Measurements from ENCODE around the gene RFT1.

Gene RFT1

DNA sequence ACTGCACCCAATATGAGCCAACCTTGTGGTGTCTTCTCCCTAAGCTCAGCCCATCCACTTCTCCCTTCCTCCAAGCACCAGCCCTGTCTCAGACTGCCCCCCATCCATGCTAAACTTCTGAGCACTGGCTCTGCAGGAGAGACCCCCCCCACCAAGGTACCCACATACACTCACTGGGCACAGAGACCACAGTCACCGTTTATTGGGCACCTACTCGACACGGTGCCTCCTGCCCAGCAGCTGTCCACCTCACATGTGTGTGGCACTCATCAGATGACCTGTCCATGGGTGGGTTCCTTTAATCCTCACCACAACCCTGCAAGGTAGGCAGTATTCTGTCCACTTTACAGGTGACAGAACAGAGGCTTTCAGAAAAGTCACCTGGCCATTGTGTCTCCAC, 62.1 kb downstream of the RFT1 start:
- Histone ChIP-seq H3F3A (ENCODE audit: insufficient read depth, low read length) (no peaks in the 10 kb centered on the region), H2AFZ (ENCODE audit: low read length) (no peak overlapping the region), H3K27ac (ENCODE audit: low read depth, low read length, poor library complexity, severe bottlenecking) (no peak overlapping the region), H3K9me3 (ENCODE audit: low read length) (no peaks in the 10 kb centered on the region), H3K4me1 (ENCODE audit: insufficient read depth, low read length, severe bottlenecking) (peaks cover 15% of the 10 kb centered on the region), H3K79me2 (ENCODE audit: insufficient read depth, low read length) (no peaks in the 10 kb centered on the region), H3K9me2 (ENCODE audit: low read depth, low read length) (no peaks in the 10 kb centered on the region), H3K4me3 (ENCODE audit: low read depth, low read length, poor library complexity, severe bottlenecking) (no peak overlapping the region), H3K4me2 (ENCODE audit: low read length) (no peak overlapping the region), H3K9ac (ENCODE audit: low read length) (no peak overlapping the region), H3K27me3 (ENCODE audit: insufficient read depth, low read length) (no peaks in the 10 kb centered on the region), H4K20me1 (ENCODE audit: insufficient read depth, low read length) (no peaks in the 10 kb centered on the region), H3K36me3 (ENCODE audit: insufficient read depth, low read length) (no peaks in the 10 kb centered on the region)
- TF ChIP-seq, protein P1, sequence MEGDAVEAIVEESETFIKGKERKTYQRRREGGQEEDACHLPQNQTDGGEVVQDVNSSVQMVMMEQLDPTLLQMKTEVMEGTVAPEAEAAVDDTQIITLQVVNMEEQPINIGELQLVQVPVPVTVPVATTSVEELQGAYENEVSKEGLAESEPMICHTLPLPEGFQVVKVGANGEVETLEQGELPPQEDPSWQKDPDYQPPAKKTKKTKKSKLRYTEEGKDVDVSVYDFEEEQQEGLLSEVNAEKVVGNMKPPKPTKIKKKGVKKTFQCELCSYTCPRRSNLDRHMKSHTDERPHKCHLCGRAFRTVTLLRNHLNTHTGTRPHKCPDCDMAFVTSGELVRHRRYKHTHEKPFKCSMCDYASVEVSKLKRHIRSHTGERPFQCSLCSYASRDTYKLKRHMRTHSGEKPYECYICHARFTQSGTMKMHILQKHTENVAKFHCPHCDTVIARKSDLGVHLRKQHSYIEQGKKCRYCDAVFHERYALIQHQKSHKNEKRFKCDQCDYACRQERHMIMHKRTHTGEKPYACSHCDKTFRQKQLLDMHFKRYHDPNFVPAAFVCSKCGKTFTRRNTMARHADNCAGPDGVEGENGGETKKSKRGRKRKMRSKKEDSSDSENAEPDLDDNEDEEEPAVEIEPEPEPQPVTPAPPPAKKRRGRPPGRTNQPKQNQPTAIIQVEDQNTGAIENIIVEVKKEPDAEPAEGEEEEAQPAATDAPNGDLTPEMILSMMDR (IDR thresholded peaks at IDR 0.05; ENCODE audit: low read length): no peak
- TF ChIP-seq EZH2 (IDR thresholded peaks at IDR 0.05; ENCODE audit: borderline replicate concordance, low read length): no peak

DNA sequence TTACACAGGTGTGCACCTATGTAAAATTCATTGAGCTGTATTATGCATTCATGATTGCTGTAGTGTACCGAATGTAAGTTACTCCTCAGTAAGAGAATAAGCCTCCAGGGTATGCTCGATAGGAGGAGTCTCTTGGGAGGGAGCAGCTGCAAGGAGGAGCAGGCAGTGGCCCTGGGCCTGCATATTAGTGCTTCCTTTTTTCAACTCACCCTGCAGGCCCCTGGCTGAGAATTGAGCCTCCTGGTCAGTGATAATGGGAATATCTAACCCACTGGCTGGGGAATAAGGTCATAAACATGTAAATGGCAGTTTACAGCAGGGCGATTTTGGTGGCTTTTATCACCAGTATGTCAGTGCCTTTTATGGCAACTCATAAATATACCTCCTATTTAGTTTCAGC, 62.7 kb downstream of the RFT1 start:
- Histone ChIP-seq H3F3A (ENCODE audit: insufficient read depth, low read length) (no peaks in the 10 kb centered on the region), H3K4me2 (ENCODE audit: low read length) (no peak overlapping the region)

DNA sequence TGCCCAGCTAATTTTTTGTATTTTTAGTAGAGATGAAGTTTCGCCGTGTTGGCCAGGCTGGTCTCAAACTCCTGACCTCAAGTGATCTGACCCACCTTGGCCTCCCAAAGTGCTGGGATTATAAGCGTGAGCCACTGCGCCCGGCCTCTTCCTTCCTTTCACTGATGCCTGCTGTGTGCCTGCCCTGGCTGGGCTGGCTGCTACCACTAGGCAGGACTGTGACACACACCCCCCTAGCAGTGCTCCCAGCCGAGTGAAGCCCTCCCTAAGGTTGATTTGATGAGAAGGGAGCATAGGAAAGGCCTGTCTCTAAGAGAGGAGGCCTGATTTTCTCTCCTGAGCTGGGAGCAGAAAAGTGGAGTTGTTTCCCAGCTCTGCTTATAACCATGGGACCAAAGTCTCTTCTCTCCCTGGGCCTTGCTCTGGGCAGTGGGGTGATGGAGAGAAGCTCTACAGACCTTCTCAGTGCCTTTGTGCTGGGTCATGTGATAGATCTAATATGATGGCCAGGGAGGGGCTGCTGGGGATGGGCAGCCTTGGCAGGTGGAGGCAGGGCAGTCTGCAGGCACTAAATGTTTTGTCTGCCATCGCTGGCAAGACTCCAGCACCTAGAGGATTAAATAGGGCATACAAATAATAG, 64.3 kb downstream of the RFT1 start:
- Histone ChIP-seq H3K4me2 (ENCODE audit: low read length) (no peak overlapping the region), H3K36me3 (ENCODE audit: insufficient read depth, low read length) (no peaks in the 10 kb centered on the region), H3K27ac (ENCODE audit: low read depth, low read length, poor library complexity, severe bottlenecking) (no peak overlapping the region), H4K20me1 (ENCODE audit: insufficient read depth, low read length) (no peaks in the 10 kb centered on the region), H2AFZ (ENCODE audit: low read length) (no peak overlapping the region), H3K79me2 (ENCODE audit: insufficient read depth, low read length) (no peaks in the 10 kb centered on the region), H3K4me3 (ENCODE audit: low read depth, low read length, poor library complexity, severe bottlenecking) (no peak overlapping the region), H3K9ac (ENCODE audit: low read length) (no peak overlapping the region), H3K9me2 (ENCODE audit: low read depth, low read length) (no peaks in the 10 kb centered on the region), H3K27me3 (ENCODE audit: insufficient read depth, low read length) (peaks cover 4% of the 10 kb centered on the region; the same call in 1 of the 2 replicates), H3K4me1 (ENCODE audit: insufficient read depth, low read length, severe bottlenecking) (no peaks in the 10 kb centered on the region), H3K9me3 (ENCODE audit: low read length) (no peaks in the 10 kb centered on the region), H3F3A (ENCODE audit: insufficient read depth, low read length) (no peaks in the 10 kb centered on the region)
- TF ChIP-seq EZH2 (IDR thresholded peaks at IDR 0.05; ENCODE audit: borderline replicate concordance, low read length): no peak
- TF ChIP-seq, protein P1 (IDR thresholded peaks at IDR 0.05; ENCODE audit: low read length): no peak

More for the DNA sequence above, 62.7 kb downstream of the RFT1 start:
- H3K36me3 ChIP-seq (ENCODE audit: insufficient read depth, low read length): no peaks in the 10 kb centered on the region
- H3K4me3 ChIP-seq (ENCODE audit: low read depth, low read length, poor library complexity, severe bottlenecking): no peak overlapping the region
- TF ChIP-seq, protein P1 (IDR thresholded peaks at IDR 0.05; ENCODE audit: low read length): no peak
- TF ChIP-seq EZH2 (IDR thresholded peaks at IDR 0.05; ENCODE audit: borderline replicate concordance, low read length): no peak
- H3K9ac ChIP-seq (ENCODE audit: low read length): no peak overlapping the region
- no peak overlapping the region for H3K27ac ChIP-seq (ENCODE audit: low read depth, low read length, poor library complexity, severe bottlenecking)
- H3K79me2 ChIP-seq (ENCODE audit: insufficient read depth, low read length): no peaks in the 10 kb centered on the region
- H3K9me2 ChIP-seq (ENCODE audit: low read depth, low read length): no peaks in the 10 kb centered on the region
- H4K20me1 ChIP-seq (ENCODE audit: insufficient read depth, low read length): no peaks in the 10 kb centered on the region
- peaks cover 10% of the 10 kb centered on the region for H3K4me1 ChIP-seq (ENCODE audit: insufficient read depth, low read length, severe bottlenecking)
- H3K9me3 ChIP-seq (ENCODE audit: low read length): no peaks in the 10 kb centered on the region
- no peaks in the 10 kb centered on the region for H3K27me3 ChIP-seq (ENCODE audit: insufficient read depth, low read length)
- H2AFZ ChIP-seq (ENCODE audit: low read length): no peak overlapping the region

All from OCI-LY1 (cell line).